ENCODE data around the gene MRGPRX4.

Gene MRGPRX4

GRCh38 chr11:18145025-18145424, 27.6 kb upstream of the MRGPRX4 start:
- H3K27ac ChIP-seq (replicated peaks): no peak overlapping the region
- no peak for DNase-seq (ENCODE audit: low read depth in 1 of 2, low spot score in 1 of 2)
- TF ChIP-seq POLR2AphosphoS5 (IDR thresholded peaks at IDR 0.05; ENCODE audit: low read depth) (no peak), GABPA (IDR thresholded peaks at IDR 0.05; ENCODE audit: low read depth) (no peak), REST (IDR thresholded peaks at IDR 0.05; ENCODE audit: insufficient replicate concordance, low read depth) (no peak), CTCF (IDR thresholded peaks at IDR 0.05; ENCODE audit: insufficient read depth, low read length) (no peak), SPI1 (IDR thresholded peaks at IDR 0.05; ENCODE audit: borderline replicate concordance, low read depth) (no peak)
- H3K4me3 ChIP-seq (replicated peaks; ENCODE audit: insufficient read depth, low read length): no peak overlapping the region
- peaks cover 7% of the 10 kb centered on the region for H3K27me3 ChIP-seq (ENCODE audit: insufficient read depth, poor library complexity, severe bottlenecking)

- no peak for DNase-seq (ENCODE audit: low read depth in 1 of 2, low spot score in 1 of 2)
- H3K4me3 ChIP-seq (replicated peaks; ENCODE audit: insufficient read depth, low read length): no peak overlapping the region
- TF ChIP-seq POLR2AphosphoS5 (IDR thresholded peaks at IDR 0.05; ENCODE audit: low read depth): no peak
- TF ChIP-seq CTCF (IDR thresholded peaks at IDR 0.05; ENCODE audit: insufficient read depth, low read length): no peak
- TF ChIP-seq SPI1 (IDR thresholded peaks at IDR 0.05; ENCODE audit: borderline replicate concordance, low read depth): no peak
- no peak for TF ChIP-seq REST (IDR thresholded peaks at IDR 0.05; ENCODE audit: insufficient replicate concordance, low read depth)
- no peak for TF ChIP-seq GABPA (IDR thresholded peaks at IDR 0.05; ENCODE audit: low read depth)
- H3K27ac ChIP-seq (replicated peaks): no peak overlapping the region
- peaks cover 7% of the 10 kb centered on the region for H3K27me3 ChIP-seq (ENCODE audit: insufficient read depth, poor library complexity, severe bottlenecking)
Measured at GRCh38 chr11:18145837-18146236, 26.8 kb upstream of the MRGPRX4 start.

GRCh38 chr11:18151581-18151980, 21.1 kb upstream of the MRGPRX4 start:
- no peak overlapping the region for H3K4me3 ChIP-seq (replicated peaks; ENCODE audit: insufficient read depth, low read length)
- no peak for DNase-seq (ENCODE audit: low read depth in 1 of 2, low spot score in 1 of 2)
- TF ChIP-seq REST (IDR thresholded peaks at IDR 0.05; ENCODE audit: insufficient replicate concordance, low read depth) (no peak), SPI1 (IDR thresholded peaks at IDR 0.05; ENCODE audit: borderline replicate concordance, low read depth) (no peak), CTCF (IDR thresholded peaks at IDR 0.05; ENCODE audit: insufficient read depth, low read length) (no peak), POLR2AphosphoS5 (IDR thresholded peaks at IDR 0.05; ENCODE audit: low read depth) (no peak), GABPA (IDR thresholded peaks at IDR 0.05; ENCODE audit: low read depth) (no peak)
- H3K27me3 ChIP-seq (ENCODE audit: insufficient read depth, poor library complexity, severe bottlenecking): peaks cover 4% of the 10 kb centered on the region
- H3K27ac ChIP-seq (replicated peaks): no peak overlapping the region
